H1 (cell line): ENCODE data around the gene SRRM3. TPM values are rescaled to one million over a fixed set of nuclear protein-coding genes. Genes with fewer than 3 reads are reported as not detected.

Source experiments
- ATF2 ChIP-seq: IDR thresholded peaks from 2 replicates; pipeline ENCODE4 v1.6.1; 2012; ENCODE audit warnings: low read length, inconsistent platforms
- BACH1 ChIP-seq: IDR thresholded peaks from 2 replicates; pipeline ENCODE4 v1.6.1; 2012; ENCODE audit warnings: low read length, improper control_type of control experiment
- CREB1 ChIP-seq: IDR thresholded peaks from 2 replicates; pipeline ENCODE4 v1.6.1; 2012; ENCODE audit warnings: inconsistent platforms
- PHF8 ChIP-seq: fragments of 200-600 bp; sonication (generic); conservative IDR thresholded peaks from 2 replicates; pipeline ENCODE4 v1.7.1; 2012; ENCODE audit warnings: low read depth, mild to moderate bottlenecking, inconsistent platforms, low read length, moderate library complexity
- TEAD4 ChIP-seq: IDR thresholded peaks from 2 replicates; pipeline ENCODE4 v1.6.1; 2012; ENCODE audit warnings: low read depth, low read length, inconsistent platforms, mixed read lengths
- polyA plus RNA-seq, 7 experiments: library from polyadenylated mRNA; depleted of rRNA in 3 of 7; stranded (reverse) in 5 of 7; unstranded in 2 of 7; fragments of >200 nt in 5 of 7; fragments of 200-250 nt in 2 of 7; gene quantifications; 1 replicate in 5 of 7; 2 replicates in 1 of 7; 4 replicates in 1 of 7; pipeline versions ENCODE4 v1.2.1 to v1.2.3, GENCODE V29; 2011 to 2013; ENCODE audit warnings: missing spikeins in 2 of 7, mixed read lengths in 2 of 7
- total RNA-seq: library from RNA; stranded (reverse); fragmentation: NEBNext Ultra II Directional; extraction: Animal tissue kit (Norgen Biotek cat#: 25700); gene quantifications from 2 replicates; pipeline ENCODE4 v1.2.1, GENCODE V29; 2021

The SRRM3 gene
- total and polyA plus RNA-seq, 2 of the 8 experiments (the other 6 are each of a cell fraction or from before 2014, with no cell fraction given): 10.4 to 17.4 TPM

GRCh38 chr7:76327610-76328009 is 125.9 kb downstream of the SRRM3 start (continued):
- TF ChIP-seq PHF8 (no peak), ATF2 (no peak), BACH1 (no peak), TEAD4 (no peak), CREB1 (no peak)
- TF ChIP-seq, all 59 proteins: peak for 0
